HG03175 (cell line): ENCODE measurements around the gene TFB1M.
"Not testable (repeated sequence)": the region's sequence is repeated elsewhere in the genome, so short reads cannot be mapped to it uniquely, and the experiment has no call there.

Source experiments
- ATAC-seq: cut with Tn5 transposase; IDR thresholded peaks from one replicate; pipeline ENCODE4 v1.9.1; 2021; ENCODE audit warnings: mild to moderate bottlenecking, moderate library complexity; ENCODE audit not compliant: unreplicated experiment

The TFB1M gene

GRCh38 chr6:155244434-155244833, 69.8 kb downstream of the TFB1M start:
- no peak for ATAC-seq

- no peak for ATAC-seq
Observed at GRCh38 chr6:155241966-155242365, 72.3 kb downstream of the TFB1M start.

- no peak for ATAC-seq
Observed at GRCh38 chr6:155240905-155241600, 73.2 kb downstream of the TFB1M start.

- ATAC-seq, result no peak
Observed at GRCh38 chr6:155237613-155238012, 76.7 kb downstream of the TFB1M start.

- no peak for ATAC-seq
Observed at GRCh38 chr6:155235087-155235486, 79.2 kb downstream of the TFB1M start.

GRCh38 chr6:155234687-155235086, 79.6 kb downstream of the TFB1M start:
- ATAC-seq, result no peak

GRCh38 chr6:155234167-155234566, 80.1 kb downstream of the TFB1M start:
- ATAC-seq, result no peak

GRCh38 chr6:155232848-155233247, 81.4 kb downstream of the TFB1M start:
- ATAC-seq, result no peak

GRCh38 chr6:155230975-155231374, 83.3 kb downstream of the TFB1M start:
- not testable (repeated sequence) for ATAC-seq

GRCh38 chr6:155228546-155229166, 85.6 kb downstream of the TFB1M start:
- no peak for ATAC-seq

GRCh38 chr6:155227046-155227445, 87.2 kb downstream of the TFB1M start:
- no peak for ATAC-seq

- ATAC-seq, result no peak
Observed at GRCh38 chr6:155224618-155225017, 89.7 kb downstream of the TFB1M start.

GRCh38 chr6:155223646-155224451, 90.4 kb downstream of the TFB1M start:
- ATAC-seq, result peak; percentile 99

GRCh38 chr6:155222506-155222905, 91.8 kb downstream of the TFB1M start:
- ATAC-seq, result no peak

GRCh38 chr6:155221086-155221485, 93.2 kb downstream of the TFB1M start:
- ATAC-seq, result no peak

GRCh38 chr6:155219858-155220301, 94.4 kb downstream of the TFB1M start:
- ATAC-seq, result no peak

GRCh38 chr6:155219299-155219698, 95.0 kb downstream of the TFB1M start:
- ATAC-seq, result no peak

- ATAC-seq, result not testable (repeated sequence)
Observed at GRCh38 chr6:155218711-155219110, 95.6 kb downstream of the TFB1M start.

GRCh38 chr6:155216312-155217046, 97.8 kb downstream of the TFB1M start:
- ATAC-seq, result no peak

- ATAC-seq, result no peak
Observed at GRCh38 chr6:155215906-155216305, 98.4 kb downstream of the TFB1M start.
